Left colon (tissue), 2 donors: ENCODE results near the gene PFKM. TPM values are rescaled to one million over a fixed set of nuclear protein-coding genes. Genes with fewer than 3 reads are reported as not detected.
"Not testable (repeated sequence)": the region's sequence is repeated elsewhere in the genome, so short reads cannot be mapped to it uniquely, and the experiment has no call there.

Source experiments
- ATAC-seq: fragments of 200-7000 bp; cut with Tn5 transposase; one replicate; pipeline ENCODE4 v1.9.1; 2020; ENCODE audit warnings: mild to moderate bottlenecking, moderate library complexity
- DNase-seq, 2 donors: peaks; one replicate each; pipeline ENCODE4 v3.0.0-alpha.2; 2020
- intact Hi-C, 2 donors: fragments of 100-400 bp; cut with DNase I in 1 of 2; cut with micrococcal nuclease in 1 of 2; formaldehyde crosslinking; loops; one replicate each; pipeline versions ENCODE4 v1.11.2 to v1.14.0; 2022; cut with DNase I, micrococcal nuclease
- total RNA-seq, 2 donors: library from RNA; stranded (reverse); fragmentation: NEBNext Ultra II Directional; extraction: Animal tissue kit (Norgen Biotek cat#: 25700); gene quantifications; one replicate each; pipeline ENCODE4 v1.2.1, GENCODE V29; 2021
- donor health status: DM: no; HTN: no; CAD: no.
- donor health status: DM: yes; HTN: yes; CAD: no.

The PFKM gene
- total RNA-seq, 2 donors from 2014 or later = 48.1 to 49.6 TPM

- no peak for DNase-seq
- no peak for ATAC-seq
Observed at GRCh38 chr12:48106681-48107613, 12.2 kb upstream of the PFKM start.

GRCh38 chr12:48109424-48109823, 9.7 kb upstream of the PFKM start:
- DNase-seq = no peak
- intact Hi-C loops = loop anchor here in 1 of 2 donors (10.0 kb wide), 1 partner anchor 45 kb away; the partner anchor contains the start of gene ASB8
- ATAC-seq = no peak

More at GRCh38 chr12:48106681-48107613, 12.2 kb upstream of the PFKM start:
- intact Hi-C loops = loop anchor here in 1 of 2 donors (10.0 kb wide), 1 partner anchor 48 kb away; the partner anchor contains the start of gene ASB8

- ATAC-seq = no peak
- DNase-seq = no peak
- intact Hi-C loops = no loop called here
Observed at GRCh38 chr12:48110691-48111311, 8.4 kb upstream of the PFKM start.

- DNase-seq, ATAC-seq, intact Hi-C loops: not testable (repeated sequence)
Observed at GRCh38 chr12:48111312-48111693, 7.9 kb upstream of the PFKM start.

- intact Hi-C loops = no loop called here
- ATAC-seq (no peak), DNase-seq (no peak)
Observed at GRCh38 chr12:48115957-48116356, 3.2 kb upstream of the PFKM start.

- ATAC-seq (no peak), DNase-seq (peak in 1 of 2 donors; percentile 20)
- intact Hi-C loops = no loop called here
Observed at GRCh38 chr12:48118284-48118871, 786 bp upstream of the PFKM start.

GRCh38 chr12:48119834-48120195, 651 bp downstream of the PFKM start:
- no peak for DNase-seq
- ATAC-seq = no peak
- intact Hi-C loops = no loop called here

GRCh38 chr12:48121522-48121921, 2.4 kb downstream of the PFKM start:
- DNase-seq = no peak
- ATAC-seq = no peak
- intact Hi-C loops = no loop called here

- intact Hi-C loops = no loop called here
- DNase-seq = no peak
- peak; percentile 66 for ATAC-seq
Observed at GRCh38 chr12:48122065-48122834, 3.1 kb downstream of the PFKM start.

GRCh38 chr12:48123169-48123568, 4.0 kb downstream of the PFKM start:
- ATAC-seq = no peak
- DNase-seq = no peak
- intact Hi-C loops = no loop called here

GRCh38 chr12:48125542-48125941, 6.4 kb downstream of the PFKM start:
- DNase-seq, intact Hi-C loops, ATAC-seq: not testable (repeated sequence)

- ATAC-seq (no peak), DNase-seq (no peak)
- intact Hi-C loops = no loop called here
Observed at GRCh38 chr12:48125985-48126384, 6.8 kb downstream of the PFKM start.

- no peak for ATAC-seq
- intact Hi-C loops = no loop called here
- no peak for DNase-seq
Observed at GRCh38 chr12:48126953-48127630, 7.9 kb downstream of the PFKM start.

GRCh38 chr12:48128800-48129199, 9.6 kb downstream of the PFKM start:
- ATAC-seq (no peak), DNase-seq (no peak)
- intact Hi-C loops = no loop called here

GRCh38 chr12:48129376-48129775, 10.2 kb downstream of the PFKM start:
- ATAC-seq = no peak
- no peak for DNase-seq
- intact Hi-C loops = no loop called here

GRCh38 chr12:48131517-48131916, 12.4 kb downstream of the PFKM start:
- ATAC-seq = no peak
- intact Hi-C loops = no loop called here

GRCh38 chr12:48132826-48133225, 13.7 kb downstream of the PFKM start:
- intact Hi-C loops = no loop called here
- ATAC-seq = no peak
- no peak for DNase-seq

More at GRCh38 chr12:48131517-48131916, 12.4 kb downstream of the PFKM start:
- no peak for DNase-seq

- intact Hi-C loops = no loop called here
- ATAC-seq (no peak), DNase-seq (no peak)
Observed at GRCh38 chr12:48135027-48135426, 15.9 kb downstream of the PFKM start.
